ENCODE data around the gene SPOCK2. TPM values are rescaled to one million over a fixed set of nuclear protein-coding genes. Genes with fewer than 3 reads are reported as not detected.

Gene SPOCK2
- total RNA-seq, 4 donors from 2014 or later: 2.1 to 9.9 (median 5.0) TPM

DNA sequence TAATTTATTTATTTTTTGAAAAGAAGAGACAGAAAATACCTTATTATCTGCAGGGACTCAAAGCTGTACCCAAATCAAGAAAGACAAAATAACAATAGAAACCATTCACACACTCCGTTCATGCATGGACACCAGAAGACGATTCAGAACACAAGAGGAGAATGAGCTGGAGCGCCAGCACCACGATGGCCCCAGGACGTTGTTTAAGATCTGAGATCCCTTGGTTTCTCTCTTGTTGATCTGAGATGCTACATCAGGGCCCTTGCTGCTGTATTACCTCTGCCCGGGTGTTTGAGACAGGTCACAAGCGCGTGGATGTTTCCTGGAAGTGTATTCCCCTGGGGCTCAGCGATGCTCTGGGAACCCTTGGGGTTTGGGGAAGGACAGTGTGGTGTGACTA is 77.3 kb downstream of the SPOCK2 start:
- no peak for DNase-seq (ENCODE audit: low spot score in 2 of 2)
- Histone ChIP-seq H3K27ac (peak overlapping the region; percentile 79 to 96 (median 86)), H3K9me3 (no peaks in the 10 kb centered on the region), H3K4me3 (no peak overlapping the region), H3K36me3 (peaks cover 0 to 35% (median 0%) of the 10 kb centered on the region in 3 donors), H3K4me1 (peaks cover 5 to 100% (median 60%) of the 10 kb centered on the region in 4 donors), H3K27me3 (no peaks in the 10 kb centered on the region)
- WGBS, 2 donors: 77 to 82% methylated on average over 9 of the region's 9 CpGs
- TF ChIP-seq POLR2A (IDR thresholded peaks at IDR 0.05) (no peak), EP300 (IDR thresholded peaks at IDR 0.05) (no peak)
- TF ChIP-seq, protein P1, sequence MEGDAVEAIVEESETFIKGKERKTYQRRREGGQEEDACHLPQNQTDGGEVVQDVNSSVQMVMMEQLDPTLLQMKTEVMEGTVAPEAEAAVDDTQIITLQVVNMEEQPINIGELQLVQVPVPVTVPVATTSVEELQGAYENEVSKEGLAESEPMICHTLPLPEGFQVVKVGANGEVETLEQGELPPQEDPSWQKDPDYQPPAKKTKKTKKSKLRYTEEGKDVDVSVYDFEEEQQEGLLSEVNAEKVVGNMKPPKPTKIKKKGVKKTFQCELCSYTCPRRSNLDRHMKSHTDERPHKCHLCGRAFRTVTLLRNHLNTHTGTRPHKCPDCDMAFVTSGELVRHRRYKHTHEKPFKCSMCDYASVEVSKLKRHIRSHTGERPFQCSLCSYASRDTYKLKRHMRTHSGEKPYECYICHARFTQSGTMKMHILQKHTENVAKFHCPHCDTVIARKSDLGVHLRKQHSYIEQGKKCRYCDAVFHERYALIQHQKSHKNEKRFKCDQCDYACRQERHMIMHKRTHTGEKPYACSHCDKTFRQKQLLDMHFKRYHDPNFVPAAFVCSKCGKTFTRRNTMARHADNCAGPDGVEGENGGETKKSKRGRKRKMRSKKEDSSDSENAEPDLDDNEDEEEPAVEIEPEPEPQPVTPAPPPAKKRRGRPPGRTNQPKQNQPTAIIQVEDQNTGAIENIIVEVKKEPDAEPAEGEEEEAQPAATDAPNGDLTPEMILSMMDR (IDR thresholded peaks at IDR 0.05): no peak

DNA sequence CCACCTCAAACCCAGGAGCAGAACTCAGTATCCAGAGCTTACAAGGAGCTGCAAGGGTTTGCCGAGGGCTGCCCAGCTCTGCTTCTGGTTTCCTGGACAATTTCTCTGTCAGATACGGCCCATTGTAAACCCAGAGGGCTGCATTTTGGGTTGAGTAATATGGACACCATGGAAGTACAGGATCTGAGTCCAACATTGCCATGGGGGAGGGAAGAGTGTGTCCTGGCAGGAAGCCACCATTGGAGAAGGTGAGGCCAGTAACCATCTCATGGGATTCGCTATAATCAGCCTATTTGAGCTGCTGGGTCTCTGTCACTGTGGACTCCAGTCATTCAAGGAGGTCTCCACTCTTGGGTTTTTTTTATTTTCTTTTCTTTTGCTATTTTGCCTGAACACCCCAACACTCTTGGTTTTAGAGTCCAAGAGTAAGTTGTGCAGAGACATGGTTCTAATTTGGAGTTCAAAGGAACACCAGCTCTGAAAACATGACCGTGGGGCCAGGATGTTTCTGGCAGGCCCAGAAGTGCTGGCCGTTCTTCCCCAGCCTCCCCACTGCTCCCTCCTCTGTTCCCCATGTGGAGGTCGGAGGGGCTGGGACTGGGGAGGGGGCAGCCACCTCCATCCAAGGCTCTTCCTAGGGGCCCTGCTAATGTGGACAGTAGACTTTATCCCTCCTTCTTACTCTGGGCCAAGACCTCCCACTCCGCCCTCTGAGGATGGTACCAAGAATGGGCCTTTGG is 77.9 kb downstream of the SPOCK2 start:
- Histone ChIP-seq H3K27me3 (no peaks in the 10 kb centered on the region), H3K27ac (peak overlapping the region; percentile 79 to 96 (median 86)), H3K36me3 (peaks cover 0 to 35% (median 0%) of the 10 kb centered on the region in 3 donors), H3K4me3 (no peak overlapping the region), H3K4me1 (peaks cover 5 to 100% (median 61%) of the 10 kb centered on the region in 4 donors), H3K9me3 (no peaks in the 10 kb centered on the region)
- TF ChIP-seq EP300 (IDR thresholded peaks at IDR 0.05) (no peak), POLR2A (IDR thresholded peaks at IDR 0.05) (no peak)
- TF ChIP-seq, protein P1 (IDR thresholded peaks at IDR 0.05): no peak
- peak in 1 of 2 donors; percentile 29 for DNase-seq (ENCODE audit: low spot score in 2 of 2)
- 54 to 60% methylated on average over 7 of the region's 7 CpGs for WGBS, 2 donors

DNA sequence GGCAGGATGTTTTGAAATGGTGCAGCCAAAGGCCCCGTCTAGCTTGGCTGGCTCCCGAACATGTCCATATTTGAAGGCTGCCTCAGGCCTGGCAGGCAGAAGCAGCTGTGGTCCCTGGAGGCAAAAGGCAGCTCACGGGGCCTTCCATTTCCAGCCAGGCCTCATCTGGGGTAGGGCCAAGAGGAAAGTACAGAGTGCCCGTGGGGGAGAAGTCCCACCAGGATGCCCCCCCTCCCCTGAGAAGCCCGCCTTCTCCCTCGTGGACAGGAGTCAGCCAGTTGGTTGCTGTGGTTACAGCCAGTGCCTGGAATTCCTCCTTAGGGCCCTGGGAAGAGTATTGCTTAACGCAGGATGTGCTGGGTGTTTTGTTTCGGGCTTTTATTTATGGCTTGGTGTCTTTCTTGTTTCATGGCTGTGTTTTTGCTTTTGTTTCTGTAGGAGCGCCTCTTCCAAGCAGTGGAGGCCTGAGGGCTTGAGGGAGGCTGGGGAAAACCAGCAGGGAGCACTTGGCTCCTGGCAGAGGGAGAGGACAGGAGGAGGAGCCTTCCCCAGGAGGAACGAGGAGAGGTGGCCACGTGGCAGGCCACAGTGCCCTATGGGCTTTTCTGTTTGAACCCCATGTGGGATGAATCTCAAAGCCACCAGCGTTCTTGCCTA is 78.8 kb downstream of the SPOCK2 start:
- 5 to 11% methylated on average over 9 to 12 of the region's 12 CpGs for WGBS, 2 donors
- Histone ChIP-seq H3K9me3 (no peaks in the 10 kb centered on the region), H3K4me1 (peaks cover 5 to 93% (median 53%) of the 10 kb centered on the region in 4 donors), H3K27me3 (no peaks in the 10 kb centered on the region), H3K4me3 (peak overlapping the region in 1 of 4 donors; percentile 17), H3K36me3 (peaks cover 0 to 41% (median 0%) of the 10 kb centered on the region in 3 donors), H3K27ac (peak overlapping the region; percentile 79 to 96 (median 86))
- TF ChIP-seq POLR2A (IDR thresholded peaks at IDR 0.05): no peak
- TF ChIP-seq, protein P1 (IDR thresholded peaks at IDR 0.05): peak in 1 of 5 experiments; percentile 21
- peak; percentile 55 to 93 for TF ChIP-seq EP300 (IDR thresholded peaks at IDR 0.05)
- peak; percentile 74 to 76 for DNase-seq (ENCODE audit: low spot score in 2 of 2)

DNA sequence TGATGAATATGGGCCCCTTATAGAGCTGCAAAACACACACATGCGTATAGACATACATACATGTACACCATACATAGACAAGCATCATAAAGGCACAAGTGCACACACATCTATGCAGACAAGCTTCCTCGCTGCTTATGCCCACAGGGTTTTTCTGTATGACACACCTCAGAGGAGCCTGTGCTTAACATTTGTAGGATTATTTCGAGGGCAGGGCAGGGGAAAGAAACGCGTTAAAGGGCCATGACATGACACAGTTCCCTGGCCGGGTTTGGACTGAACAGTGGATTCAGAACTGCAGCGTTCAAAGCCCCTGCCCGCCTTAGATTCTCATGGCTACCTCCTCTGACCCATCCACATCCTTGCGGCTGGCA is 79.3 kb downstream of the SPOCK2 start:
- H3K27ac ChIP-seq: peak overlapping the region; percentile 79 to 96 (median 86)
- no peak overlapping the region for H3K4me3 ChIP-seq
- DNase-seq (ENCODE audit: low spot score in 2 of 2): no peak
- peaks cover 0 to 43% (median 0%) of the 10 kb centered on the region in 3 donors for H3K36me3 ChIP-seq
- 9 to 31% methylated on average over 8 to 9 of the region's 9 CpGs for WGBS, 2 donors
- no peaks in the 10 kb centered on the region for H3K9me3 ChIP-seq
- no peaks in the 10 kb centered on the region for H3K27me3 ChIP-seq
- TF ChIP-seq, protein P1 (IDR thresholded peaks at IDR 0.05): no peak
- TF ChIP-seq EP300 (IDR thresholded peaks at IDR 0.05) (no peak), POLR2A (IDR thresholded peaks at IDR 0.05) (no peak)
- peaks cover 5 to 88% (median 50%) of the 10 kb centered on the region in 4 donors for H3K4me1 ChIP-seq

Other genes with a start within 250 kb of the SPOCK2 start
- gene PSAP, start 237.3 kb downstream of the SPOCK2 start, total RNA-seq: 1,000 to 10,000 TPM in 1 of 4 donors, 100 to 1,000 TPM in 3; 757 to 1,009 (median 906) TPM
- 10 to 100 TPM; 41.2 to 56.4 (median 47.4) TPM for gene CHST3, start 124.2 kb downstream of the SPOCK2 start, total RNA-seq
- 10 to 100 TPM; 52.6 to 72.3 (median 61.9) TPM for gene ANAPC16, start 127.5 kb upstream of the SPOCK2 start, total RNA-seq
- 10 to 100 TPM; 34.2 to 85.7 (median 54.2) TPM for gene ASCC1, start 127.7 kb upstream of the SPOCK2 start, total RNA-seq
- gene DDIT4, start 185.4 kb upstream of the SPOCK2 start, total RNA-seq: 1,000 to 10,000 TPM; 1,317 to 2,202 (median 1,604) TPM